IMR-90 (cell line): ENCODE measurements around the gene BTBD9. TPM values are rescaled to one million over a fixed set of nuclear protein-coding genes. Genes with fewer than 3 reads are reported as not detected.

Source experiments
- ATAC-seq: fragments of 200-7000 bp; cut with Tn5 transposase; 2 replicates; pipeline ENCODE4 v1.9.1; 2020; ENCODE audit warnings: low read depth, mild to moderate bottlenecking, moderate library complexity
- BruUV-seq: library from RNA; stranded (reverse); fragments of 400-500 nt; replicated peaks from 2 replicates; lab custom pipeline; 2021; lab: Mats Ljungman, UMichigan
- CTCF ChIA-PET: fragments of 300-600 bp; formaldehyde crosslinking; extraction: SDS; loops from one replicate; lab custom pipeline; 2021; ENCODE audit warnings: antibody characterized with exemption; lab: Yijun Ruan, JAX
- POLR2A ChIA-PET: fragments of 300-600 bp; sonication (Branson Sonifier 250); formaldehyde crosslinking; loops from one replicate; lab custom pipeline; 2022; ENCODE audit warnings: antibody characterized with exemption; ENCODE audit not compliant: unreplicated experiment; lab: Charles Lee
- DNase-seq: peaks from one replicate; pipeline ENCODE4 v3.0.0; 2013
- H2AFZ ChIP-seq: replicated peaks from 2 replicates; pipeline ENCODE3; 2013; ENCODE audit warnings: low read length, mild to moderate bottlenecking; ENCODE audit not compliant: poor library complexity
- H2AK5ac ChIP-seq: 2 replicates; pipeline ENCODE4 v1.6.1; 2013; ENCODE audit warnings: low read depth, low read length, inconsistent platforms
- H2AK9ac ChIP-seq: replicated peaks from 2 replicates; pipeline ENCODE3; 2013; ENCODE audit warnings: mild to moderate bottlenecking, low read depth, low read length, moderate library complexity; ENCODE audit not compliant: poor library complexity
- H2BK120ac ChIP-seq: 2 replicates; pipeline ENCODE4 v1.6.1; 2013; ENCODE audit warnings: low read depth, low read length, inconsistent platforms
- H2BK15ac ChIP-seq: 3 replicates; pipeline ENCODE4 v1.6.1; 2013; ENCODE audit warnings: low read depth, low read length, inconsistent platforms
- H2BK20ac ChIP-seq: 2 replicates; pipeline ENCODE4 v1.6.1; 2013; ENCODE audit warnings: low read depth, mild to moderate bottlenecking, inconsistent platforms, low read length, moderate library complexity
- H2BK5ac ChIP-seq: 2 replicates; pipeline ENCODE4 v1.6.1; 2013; ENCODE audit warnings: mild to moderate bottlenecking, low read depth, low read length, inconsistent platforms; ENCODE audit not compliant: poor library complexity, severe bottlenecking
- H3K14ac ChIP-seq: replicated peaks from 2 replicates; pipeline ENCODE4 v1.6.1; 2013; ENCODE audit warnings: low read depth, low read length, inconsistent platforms
- H3K18ac ChIP-seq: 2 replicates; pipeline ENCODE4 v1.6.1; 2013; ENCODE audit warnings: low read depth, low read length, control low read depth
- H3K23ac ChIP-seq: 2 replicates; pipeline ENCODE4 v1.6.1; 2013; ENCODE audit warnings: low read depth, low read length, inconsistent platforms
- H3K27ac ChIP-seq: 2 replicates; pipeline ENCODE4 v1.5.1; 2013; ENCODE audit warnings: mild to moderate bottlenecking, control low read depth, low read length; ENCODE audit not compliant: insufficient read depth
- H3K27me3 ChIP-seq: 2 replicates; pipeline ENCODE4 v1.6.1; 2013; ENCODE audit warnings: low read length; ENCODE audit not compliant: control insufficient read depth, insufficient read depth
- H3K36me3 ChIP-seq: 2 replicates; pipeline ENCODE4 v1.6.1; 2013; ENCODE audit warnings: low read length, mixed read lengths; ENCODE audit not compliant: control insufficient read depth, insufficient read depth
- H3K4ac ChIP-seq: 2 replicates; pipeline ENCODE4 v1.6.1; 2013; ENCODE audit warnings: low read depth, low read length, inconsistent platforms
- H3K4me1 ChIP-seq: 2 replicates; pipeline ENCODE4 v1.6.1; 2013; ENCODE audit warnings: low read length, mixed read lengths; ENCODE audit not compliant: control insufficient read depth, insufficient read depth
- H3K4me2 ChIP-seq: 2 replicates; pipeline ENCODE4 v1.6.1; 2013; ENCODE audit warnings: low read depth, mild to moderate bottlenecking, control low read depth, low read length, moderate library complexity
- H3K4me3 ChIP-seq: 2 replicates; pipeline ENCODE4 v1.5.1; 2013; ENCODE audit warnings: low read depth, mild to moderate bottlenecking, control low read depth, low read length, moderate library complexity; ENCODE audit not compliant: insufficient read depth
- H3K56ac ChIP-seq: 2 replicates; pipeline ENCODE4 v1.6.1; 2013; ENCODE audit warnings: low read length, inconsistent platforms; ENCODE audit not compliant: insufficient read depth; ENCODE audit errors: extremely low read depth
- H3K79me1 ChIP-seq, 2 experiments: 2 replicates each; pipeline ENCODE4 v1.6.1; 2013; ENCODE audit warnings: low read length in 2 of 2, inconsistent platforms in 1 of 2, low read depth in 1 of 2
- H3K9ac ChIP-seq: 2 replicates; pipeline ENCODE4 v1.6.1; 2013; ENCODE audit warnings: low read depth, low read length, control low read depth
- H3K9me1 ChIP-seq: 2 replicates; pipeline ENCODE4 v1.6.1; 2013; ENCODE audit warnings: low read length, inconsistent platforms; ENCODE audit not compliant: insufficient read depth
- H3K9me3 ChIP-seq: 2 replicates; pipeline ENCODE4 v1.6.1; 2013; ENCODE audit warnings: low read length; ENCODE audit not compliant: control insufficient read depth, insufficient read depth
- H4K20me1 ChIP-seq: 2 replicates; pipeline ENCODE4 v1.6.1; 2013; ENCODE audit warnings: low read length, inconsistent platforms; ENCODE audit not compliant: insufficient read depth
- H4K5ac ChIP-seq: 2 replicates; pipeline ENCODE4 v1.6.1; 2013; ENCODE audit warnings: mild to moderate bottlenecking, low read depth, low read length, control low read depth
- H4K8ac ChIP-seq, 2 experiments: 2 replicates each; pipeline ENCODE4 v1.6.1; 2013; ENCODE audit warnings: low read depth in 2 of 2, low read length in 2 of 2, control low read depth in 1 of 2, inconsistent platforms in 1 of 2
- H4K91ac ChIP-seq: 2 replicates; pipeline ENCODE4 v1.6.1; 2013; ENCODE audit warnings: low read depth, low read length, inconsistent platforms; ENCODE audit not compliant: insufficient read depth
- BHLHE40 ChIP-seq: fragments of 150-350 bp; IDR thresholded peaks from 2 replicates; pipeline ENCODE4 v1.6.1; 2016; ENCODE audit warnings: mild to moderate bottlenecking, low read depth, low read length
- CEBPB ChIP-seq: IDR thresholded peaks from 2 replicates; pipeline ENCODE4 v1.6.1; 2012; ENCODE audit warnings: low read depth, low read length, improper control_type of control experiment
- CHD1 ChIP-seq: IDR thresholded peaks from 2 replicates; pipeline ENCODE4 v1.6.1; 2012; ENCODE audit warnings: low read depth, low read length, improper control_type of control experiment
- CTCF ChIP-seq: conservative IDR thresholded peaks from 2 replicates; pipeline ENCODE4 v1.5.1; 2012; ENCODE audit warnings: mild to moderate bottlenecking, low read depth, low read length, improper control_type of control experiment
- ELK1 ChIP-seq: fragments of 150-350 bp; IDR thresholded peaks from 2 replicates; pipeline ENCODE4 v1.6.1; 2016; ENCODE audit warnings: low read depth, mild to moderate bottlenecking, low read length, moderate library complexity, borderline replicate concordance
- FOS ChIP-seq: fragments of 150-350 bp; IDR thresholded peaks from 2 replicates; pipeline ENCODE4 v1.6.1; 2016; ENCODE audit warnings: low read depth, low read length
- MAFK ChIP-seq: IDR thresholded peaks from 2 replicates; pipeline ENCODE4 v1.6.1; 2012; ENCODE audit warnings: low read depth, low read length, improper control_type of control experiment
- MAZ ChIP-seq: IDR thresholded peaks from 2 replicates; pipeline ENCODE4 v1.6.1; 2012; ENCODE audit warnings: low read depth, mild to moderate bottlenecking, low read length, improper control_type of control experiment, moderate library complexity, borderline replicate concordance
- MXI1 ChIP-seq: IDR thresholded peaks from 2 replicates; pipeline ENCODE4 v1.6.1; 2012; ENCODE audit warnings: low read depth, mild to moderate bottlenecking, low read length, moderate library complexity, borderline replicate concordance
- NFE2L2 ChIP-seq: fragments of 150-350 bp; IDR thresholded peaks from 2 replicates; pipeline ENCODE4 v1.6.1; 2016; ENCODE audit warnings: low read depth, mild to moderate bottlenecking, low read length
- POLR2A ChIP-seq: IDR thresholded peaks from 2 replicates; pipeline ENCODE4 v1.6.1; 2012; ENCODE audit warnings: mild to moderate bottlenecking, low read depth, low read length
- RAD21 ChIP-seq: IDR thresholded peaks from 2 replicates; pipeline ENCODE4 v1.6.1; 2012; ENCODE audit warnings: low read length, improper control_type of control experiment
- RCOR1 ChIP-seq: IDR thresholded peaks from 2 replicates; pipeline ENCODE4 v1.6.1; 2012; ENCODE audit warnings: mild to moderate bottlenecking, low read length, improper control_type of control experiment; ENCODE audit not compliant: insufficient replicate concordance
- RFX5 ChIP-seq: IDR thresholded peaks from 2 replicates; pipeline ENCODE4 v1.8.0; 2012; ENCODE audit warnings: low read depth, mild to moderate bottlenecking, low read length, moderate library complexity
- SMC3 ChIP-seq: fragments of 150-350 bp; IDR thresholded peaks from 2 replicates; pipeline ENCODE4 v1.6.1; 2016; ENCODE audit warnings: low read depth, mild to moderate bottlenecking, antibody characterized with exemption, low read length, moderate library complexity
- USF2 ChIP-seq: fragments of 150-350 bp; IDR thresholded peaks from 2 replicates; pipeline ENCODE4 v1.6.1; 2017; ENCODE audit warnings: mild to moderate bottlenecking, antibody characterized with exemption, low read length, low read depth
- WGBS, 2 experiments: methylation state at CpG; one replicate each; pipeline versions ENCODE4 v1.1.5 to v1.1.7; 2013; ENCODE audit warnings: missing lambda C conversion rate in 2 of 2; ENCODE audit not compliant: insufficient read length in 1 of 2; ENCODE audit errors: extremely low coverage in 2 of 2; 5-methylcytosine and 5-hydroxymethylcytosine counted together
- dilution Hi-C: fragments of 300-500 bp; cut with HindIII; formaldehyde crosslinking; loops from one replicate; pipeline ENCODE4 v1.14.3; 2018; ENCODE audit warnings: low sequenced_read_pairs; ENCODE audit not compliant: unreplicated experiment
- in situ Hi-C: fragments of 300-500 bp; cut with MboI; formaldehyde crosslinking; loops from 3 replicates; pipeline ENCODE4 v1.14.3; 2019; ENCODE audit warnings: low sequenced_read_pairs, inconsistent platforms, mixed read lengths
- intact Hi-C: fragments of 100-400 bp; cut with micrococcal nuclease; formaldehyde crosslinking; loops from 2 replicates; pipeline ENCODE4 v1.10.0; 2022
- polyA plus RNA-seq, 3 experiments: library from polyadenylated mRNA; depleted of rRNA; stranded (reverse); fragments of >200 nt; gene quantifications; 2 replicates each; pipeline ENCODE4 v1.2.3, GENCODE V29; 2012; ENCODE audit warnings: low replicate concordance in 1 of 3
- total RNA-seq: library from RNA; depleted of rRNA; stranded (reverse); fragments of >200 nt; gene quantifications from 2 replicates; pipeline ENCODE4 v1.2.3, GENCODE V29; 2012

The BTBD9 gene
- total and polyA plus RNA-seq, 2 of the 4 experiments (the other 2 are of a cell fraction): 4.1 to 22.0 TPM

GRCh38 chr6:38678178-38678760 lies 38.5 kb upstream of the BTBD9 start:
- CTCF ChIA-PET: interaction anchor here (0.7 kb wide), 1 partner anchor 228 kb away, joined by 3 read pairs; no protein-coding TSS in a partner anchor
- no TSS peak for BruUV-seq
- H3K4me3 ChIP-seq: no peak overlapping the region

More at GRCh38 chr6:38678178-38678760, 38.5 kb upstream of the BTBD9 start:
- no peak overlapping the region for H3K4me2 ChIP-seq
- no peaks in the 10 kb centered on the region for H3K9me1 ChIP-seq
- no peak overlapping the region for H3K27ac ChIP-seq
- H4K5ac ChIP-seq: no peak overlapping the region
- H3K18ac ChIP-seq: no peak overlapping the region
- H3K4me1 ChIP-seq: no peaks in the 10 kb centered on the region
- H2AK5ac ChIP-seq: no peak overlapping the region
- H3K56ac ChIP-seq: no peak overlapping the region
- H3K27me3 ChIP-seq: no peaks in the 10 kb centered on the region
- WGBS, 2 experiments: 89% methylated on average over 2 of the region's 7 CpGs; no CpG with 5 or more reads in 1 of the 2 experiments
- ATAC-seq (no peak), DNase-seq (no peak)
- no peaks in the 10 kb centered on the region; a peak in 2 of 4 replicates for H3K79me1 ChIP-seq
- TF ChIP-seq FOS (no peak), ELK1 (no peak), RFX5 (no peak), CEBPB (no peak), MAZ (no peak), USF2 (no peak), POLR2A (no peak), CTCF (no peak), NFE2L2 (no peak), BHLHE40 (no peak), SMC3 (no peak), RCOR1 (no peak), MAFK (no peak), RAD21 (no peak), CHD1 (no peak), MXI1 (no peak)
- no peak overlapping the region for H2AFZ ChIP-seq
- POLR2A ChIA-PET: no interaction called here
- no peak overlapping the region for H3K14ac ChIP-seq
- H3K36me3 ChIP-seq: peaks cover 15% of the 10 kb centered on the region
- H4K8ac ChIP-seq: no peak overlapping the region
- no peak overlapping the region for H2BK20ac ChIP-seq
- H2BK5ac ChIP-seq: no peak overlapping the region
- no peak overlapping the region for H2AK9ac ChIP-seq
- intact Hi-C loops (no loop called here), dilution Hi-C loops (no loop called here), in situ Hi-C loops (no loop called here)
- no peak overlapping the region for H2BK15ac ChIP-seq
- H3K4ac ChIP-seq: no peak overlapping the region
- H4K20me1 ChIP-seq: no peaks in the 10 kb centered on the region
- H2BK120ac ChIP-seq: no peak overlapping the region
- H3K23ac ChIP-seq: no peak overlapping the region
- no peaks in the 10 kb centered on the region for H3K9me3 ChIP-seq
- H3K9ac ChIP-seq: no peak overlapping the region
- H4K91ac ChIP-seq: no peak overlapping the region
